OCI-LY7 (cell line): ENCODE data around the gene VPREB3.

Experiments used
- EZH2phosphoT487 ChIP-seq: fragments of 200-600 bp; sonication (generic); IDR thresholded peaks from 2 replicates; pipeline ENCODE4 v1.6.1; 2018; ENCODE audit warnings: low read depth, borderline replicate concordance, mild to moderate bottlenecking, mixed run types, antibody characterized with exemption, low read length, moderate library complexity, mixed read lengths
- TF ChIP-seq, protein P1 (sequence below): fragments of 200-600 bp; sonication (generic); conservative IDR thresholded peaks from 2 replicates; pipeline ENCODE4 v1.5.1; 2014; ENCODE audit warnings: mild to moderate bottlenecking, antibody characterized with exemption, low read length, moderate library complexity, mixed read lengths

DNA sequence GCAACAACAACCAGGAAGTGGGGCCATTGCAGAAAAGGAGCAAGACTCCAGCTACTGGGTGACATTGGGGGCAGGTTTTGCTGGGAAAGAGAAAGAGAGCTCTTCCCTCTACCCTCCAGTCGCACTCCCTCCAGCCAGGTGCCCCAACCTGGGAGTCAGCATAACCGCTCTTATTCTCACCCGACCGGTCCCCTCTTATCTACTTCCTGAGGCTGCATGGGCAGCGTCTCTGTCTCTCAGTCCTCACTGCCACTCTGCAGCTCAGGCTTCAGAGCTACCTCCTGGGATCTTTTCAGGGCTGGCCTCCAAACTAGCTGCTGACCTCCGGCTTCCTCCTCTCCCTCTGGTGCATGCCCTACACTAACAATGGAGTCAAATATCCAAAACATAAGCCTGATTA lies 8.4 kb downstream of the VPREB3 start:
- TF ChIP-seq, protein P1, sequence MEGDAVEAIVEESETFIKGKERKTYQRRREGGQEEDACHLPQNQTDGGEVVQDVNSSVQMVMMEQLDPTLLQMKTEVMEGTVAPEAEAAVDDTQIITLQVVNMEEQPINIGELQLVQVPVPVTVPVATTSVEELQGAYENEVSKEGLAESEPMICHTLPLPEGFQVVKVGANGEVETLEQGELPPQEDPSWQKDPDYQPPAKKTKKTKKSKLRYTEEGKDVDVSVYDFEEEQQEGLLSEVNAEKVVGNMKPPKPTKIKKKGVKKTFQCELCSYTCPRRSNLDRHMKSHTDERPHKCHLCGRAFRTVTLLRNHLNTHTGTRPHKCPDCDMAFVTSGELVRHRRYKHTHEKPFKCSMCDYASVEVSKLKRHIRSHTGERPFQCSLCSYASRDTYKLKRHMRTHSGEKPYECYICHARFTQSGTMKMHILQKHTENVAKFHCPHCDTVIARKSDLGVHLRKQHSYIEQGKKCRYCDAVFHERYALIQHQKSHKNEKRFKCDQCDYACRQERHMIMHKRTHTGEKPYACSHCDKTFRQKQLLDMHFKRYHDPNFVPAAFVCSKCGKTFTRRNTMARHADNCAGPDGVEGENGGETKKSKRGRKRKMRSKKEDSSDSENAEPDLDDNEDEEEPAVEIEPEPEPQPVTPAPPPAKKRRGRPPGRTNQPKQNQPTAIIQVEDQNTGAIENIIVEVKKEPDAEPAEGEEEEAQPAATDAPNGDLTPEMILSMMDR: no peak
- no peak for TF ChIP-seq EZH2phosphoT487
